ENCODE data around the gene GSK3B. TPM values are rescaled to one million over a fixed set of nuclear protein-coding genes. Genes with fewer than 3 reads are reported as not detected.

The GSK3B gene
- total RNA-seq, 1 donor, result 94.1 TPM

DNA sequence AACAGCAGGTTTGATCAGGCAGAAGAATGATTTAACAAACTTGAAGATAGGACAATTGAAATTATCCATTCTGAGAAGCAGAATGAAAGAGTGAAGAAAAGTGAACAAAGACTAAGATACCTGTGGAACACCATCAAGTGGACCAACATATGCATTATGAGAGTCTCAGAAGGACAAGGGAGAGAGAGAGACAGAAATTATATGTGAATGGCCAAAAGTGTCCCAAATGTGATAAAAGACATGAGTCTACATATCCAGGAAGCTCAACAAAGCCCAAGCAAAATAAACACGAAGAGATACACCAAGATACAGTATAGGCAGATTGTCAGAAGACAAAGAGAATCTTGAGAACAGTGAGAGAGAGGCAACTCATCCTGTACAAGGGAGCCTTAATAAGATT, 317.9 kb downstream of the GSK3B start:
- H3K4me3 ChIP-seq (ENCODE audit: low read depth, low read length), result no peak overlapping the region
- DNase-seq (ENCODE audit: low read depth), result no peak
- TF ChIP-seq, protein P1, sequence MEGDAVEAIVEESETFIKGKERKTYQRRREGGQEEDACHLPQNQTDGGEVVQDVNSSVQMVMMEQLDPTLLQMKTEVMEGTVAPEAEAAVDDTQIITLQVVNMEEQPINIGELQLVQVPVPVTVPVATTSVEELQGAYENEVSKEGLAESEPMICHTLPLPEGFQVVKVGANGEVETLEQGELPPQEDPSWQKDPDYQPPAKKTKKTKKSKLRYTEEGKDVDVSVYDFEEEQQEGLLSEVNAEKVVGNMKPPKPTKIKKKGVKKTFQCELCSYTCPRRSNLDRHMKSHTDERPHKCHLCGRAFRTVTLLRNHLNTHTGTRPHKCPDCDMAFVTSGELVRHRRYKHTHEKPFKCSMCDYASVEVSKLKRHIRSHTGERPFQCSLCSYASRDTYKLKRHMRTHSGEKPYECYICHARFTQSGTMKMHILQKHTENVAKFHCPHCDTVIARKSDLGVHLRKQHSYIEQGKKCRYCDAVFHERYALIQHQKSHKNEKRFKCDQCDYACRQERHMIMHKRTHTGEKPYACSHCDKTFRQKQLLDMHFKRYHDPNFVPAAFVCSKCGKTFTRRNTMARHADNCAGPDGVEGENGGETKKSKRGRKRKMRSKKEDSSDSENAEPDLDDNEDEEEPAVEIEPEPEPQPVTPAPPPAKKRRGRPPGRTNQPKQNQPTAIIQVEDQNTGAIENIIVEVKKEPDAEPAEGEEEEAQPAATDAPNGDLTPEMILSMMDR (IDR thresholded peaks at IDR 0.05; ENCODE audit: insufficient read depth, low read depth, low read length), result no peak

DNA sequence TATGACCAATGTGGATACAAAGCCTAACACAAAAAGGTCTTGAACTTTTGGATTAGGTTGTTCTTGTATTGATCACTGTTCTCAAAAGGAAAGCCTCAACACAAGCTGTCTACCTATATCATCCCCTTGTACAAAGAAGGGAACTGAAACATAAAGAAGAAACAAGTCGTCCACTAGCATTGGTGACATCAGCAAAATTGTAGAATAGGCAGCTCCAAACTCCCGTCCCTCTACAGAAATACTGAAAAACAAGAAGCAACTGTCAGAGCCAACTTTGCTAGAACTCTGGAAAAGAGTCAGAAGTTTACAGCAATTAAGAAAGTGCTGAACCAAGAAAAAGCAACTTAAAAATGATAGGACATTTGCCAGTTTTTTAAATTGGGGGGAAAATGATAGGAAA, 319.8 kb downstream of the GSK3B start:
- H3K4me3 ChIP-seq (ENCODE audit: low read depth, low read length), result no peak overlapping the region
- TF ChIP-seq, protein P1 (IDR thresholded peaks at IDR 0.05; ENCODE audit: insufficient read depth, low read depth, low read length), result no peak
- no peak for DNase-seq (ENCODE audit: low read depth)

Small RNA genes lying within 50 kb of the gene (small RNA-seq; reads per million reads assigned to genes)
- not detected for gene RN7SL397P
- not detected for gene RN7SL762P

Other genes starting within 250 kb of the GSK3B start
- gene GPR156, start 190.8 kb upstream of the GSK3B start, total RNA-seq, result 0.43 and 1.3 TPM in 2 replicates

All from fibroblast of villous mesenchyme (primary cell).